ENCODE data around the gene EML1.

GRCh38 chr14:99925471-99925870 lies 132.3 kb downstream of the EML1 start:
- TF ChIP-seq CTCF (IDR thresholded peaks at IDR 0.05) (no peak), POLR2AphosphoS5 (IDR thresholded peaks at IDR 0.05) (no peak), POLR2A (IDR thresholded peaks at IDR 0.05; ENCODE audit: low read depth) (no peak)

All from esophagus muscularis mucosa (tissue), 3 donors.